GM21423 (cell line): ENCODE measurements around the gene ATAD3A.

Experiments used
- ATAC-seq: cut with Tn5 transposase; IDR thresholded peaks from one replicate; pipeline ENCODE4 v1.9.1; 2021; ENCODE audit warnings: mild to moderate bottlenecking, moderate library complexity; ENCODE audit not compliant: unreplicated experiment

The ATAD3A gene

DNA sequence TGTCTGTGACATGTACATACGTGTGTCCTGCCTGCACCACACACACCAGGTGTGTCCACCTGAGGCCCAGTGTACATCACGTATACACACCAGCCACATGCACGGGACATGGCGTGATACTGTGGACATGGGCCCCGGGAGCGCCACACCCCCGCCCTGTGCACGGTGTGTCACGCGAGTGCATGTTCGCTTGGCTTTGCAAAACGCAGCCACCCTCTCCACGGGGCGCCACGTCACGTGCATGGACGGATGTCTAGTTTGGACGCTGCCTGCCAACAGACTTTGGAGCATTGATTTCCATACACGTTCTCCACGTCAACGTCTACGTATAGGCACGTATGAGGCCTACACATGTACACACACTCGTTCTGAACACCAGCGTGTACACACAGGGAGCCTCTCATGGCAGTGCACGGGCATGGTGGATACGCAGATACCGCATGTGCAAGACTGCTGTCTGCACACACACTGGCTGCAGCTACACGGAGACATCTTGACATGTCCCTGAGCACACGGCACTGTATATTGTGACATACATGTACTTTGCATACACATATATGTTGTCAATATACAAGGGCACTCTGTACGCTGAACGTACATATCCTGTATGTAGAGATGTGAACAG is 25.8 kb downstream of the ATAD3A start:
- no peak for ATAC-seq

DNA sequence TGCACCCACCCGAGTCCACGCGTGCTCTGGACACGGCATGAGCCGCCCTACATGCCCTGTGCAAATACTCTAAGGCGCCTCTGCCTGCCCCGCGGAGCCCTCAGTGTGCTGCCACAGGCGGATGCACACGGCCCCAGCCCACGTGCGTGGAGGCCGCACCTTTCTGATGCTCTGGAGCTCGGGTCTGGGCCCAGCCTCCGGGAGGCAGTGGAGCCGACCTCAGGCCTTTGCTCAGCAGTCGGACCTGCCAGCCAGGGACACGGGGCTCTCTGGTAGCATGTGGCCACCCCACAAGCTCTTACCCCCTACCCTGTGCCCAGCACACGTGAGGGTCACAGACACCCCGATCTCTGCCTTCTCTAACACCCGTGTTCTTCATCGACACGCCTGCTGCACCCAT is 26.4 kb downstream of the ATAD3A start:
- no peak for ATAC-seq

DNA sequence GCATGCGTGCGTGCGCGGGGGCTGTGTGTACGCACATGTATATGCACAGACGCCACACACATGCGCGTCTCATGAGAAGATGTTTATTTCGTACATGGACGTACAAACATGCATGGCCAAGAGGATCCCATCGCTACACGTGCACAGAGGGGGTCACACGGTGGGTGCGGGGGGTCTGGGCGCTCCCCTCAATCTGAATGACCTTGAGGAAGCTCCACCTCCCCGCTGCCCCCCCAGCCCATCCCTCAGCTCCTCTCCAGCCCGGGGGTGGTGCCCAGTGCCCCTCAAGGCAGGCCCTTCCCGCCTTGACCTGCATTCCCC is 27.0 kb downstream of the ATAD3A start:
- no peak for ATAC-seq

DNA sequence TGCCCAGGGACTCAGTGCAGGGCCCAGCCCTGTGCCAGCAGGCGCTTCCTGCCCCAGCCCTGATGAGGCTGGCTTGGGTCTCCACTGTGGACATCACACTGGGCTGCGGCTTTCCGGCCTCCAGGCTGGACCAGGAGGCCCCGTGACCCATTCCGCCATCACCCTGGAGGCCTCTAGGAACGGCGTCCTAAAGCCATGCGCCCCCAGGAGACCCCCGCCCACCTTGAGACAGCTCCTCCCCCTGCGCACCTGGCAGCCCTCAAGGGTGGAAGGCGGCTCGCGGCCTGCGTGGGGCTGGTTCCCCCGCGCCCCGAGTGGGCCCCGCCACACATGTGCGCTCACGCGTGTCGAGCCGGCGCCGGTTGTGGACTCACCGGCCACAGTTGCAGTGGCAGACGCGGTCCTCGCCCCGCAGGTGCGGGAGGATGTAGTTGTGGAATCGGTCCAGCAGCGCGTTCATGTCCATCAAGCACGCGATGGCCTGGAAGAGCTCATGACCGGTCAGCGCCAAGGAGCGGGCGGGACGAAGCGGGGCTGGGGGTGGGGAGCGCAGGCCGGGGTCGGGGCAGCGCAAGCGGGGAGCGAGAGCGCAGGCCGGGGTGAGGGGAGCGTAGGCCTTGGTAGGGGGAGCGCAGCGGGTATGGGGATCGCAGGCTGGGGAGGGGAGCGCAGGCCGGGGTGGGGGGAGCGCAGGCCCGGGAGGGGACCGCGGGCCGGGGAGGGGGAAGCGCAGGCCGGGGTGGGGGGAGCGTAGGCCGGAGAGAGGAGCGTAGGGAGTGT is 27.5 kb downstream of the ATAD3A start:
- ATAC-seq = no peak

DNA sequence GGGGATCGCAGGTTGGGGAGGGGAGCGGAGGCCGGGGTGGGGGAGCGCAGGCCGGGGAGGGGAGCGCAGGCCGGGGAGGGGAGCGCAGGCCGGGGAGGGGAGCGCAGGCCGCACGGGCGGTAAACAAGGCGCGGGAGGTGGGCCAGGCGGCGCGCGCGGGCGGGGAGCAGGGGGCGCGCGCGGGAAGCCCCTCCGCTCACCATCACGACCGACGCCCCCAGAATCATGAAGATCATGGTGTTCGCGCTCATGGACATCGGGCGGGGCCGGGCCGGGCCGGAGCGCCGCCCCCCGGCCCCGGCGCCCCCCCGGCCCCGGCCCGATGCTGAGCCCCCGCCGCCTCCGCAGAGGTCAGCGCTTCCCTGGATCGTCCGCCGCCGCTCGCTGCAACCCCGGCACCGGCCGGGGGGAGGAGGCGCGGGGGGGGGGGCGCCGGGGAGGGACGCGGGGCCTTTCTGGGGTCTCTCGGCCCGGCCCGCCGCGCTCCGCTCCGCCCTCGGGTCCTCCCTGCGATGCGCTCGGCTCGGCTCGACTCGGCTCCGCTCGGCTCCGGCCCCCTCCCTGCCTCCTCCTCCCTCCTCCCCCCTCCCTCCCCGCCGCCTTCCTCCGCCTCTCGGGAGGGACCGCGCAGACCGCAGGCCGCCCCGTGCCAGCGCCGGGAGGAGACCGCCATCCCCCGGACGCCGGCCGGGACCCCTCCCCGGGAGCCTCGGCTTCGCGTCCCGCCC is 28.3 kb downstream of the ATAD3A start, which contains the start of gene TMEM240:
Gene TMEM240, minus strand, starts transcription at position 535 of the 728 bp plus-strand sequence. Its CDS starts 278 bp downstream, at position 257.
- ATAC-seq = no peak

DNA sequence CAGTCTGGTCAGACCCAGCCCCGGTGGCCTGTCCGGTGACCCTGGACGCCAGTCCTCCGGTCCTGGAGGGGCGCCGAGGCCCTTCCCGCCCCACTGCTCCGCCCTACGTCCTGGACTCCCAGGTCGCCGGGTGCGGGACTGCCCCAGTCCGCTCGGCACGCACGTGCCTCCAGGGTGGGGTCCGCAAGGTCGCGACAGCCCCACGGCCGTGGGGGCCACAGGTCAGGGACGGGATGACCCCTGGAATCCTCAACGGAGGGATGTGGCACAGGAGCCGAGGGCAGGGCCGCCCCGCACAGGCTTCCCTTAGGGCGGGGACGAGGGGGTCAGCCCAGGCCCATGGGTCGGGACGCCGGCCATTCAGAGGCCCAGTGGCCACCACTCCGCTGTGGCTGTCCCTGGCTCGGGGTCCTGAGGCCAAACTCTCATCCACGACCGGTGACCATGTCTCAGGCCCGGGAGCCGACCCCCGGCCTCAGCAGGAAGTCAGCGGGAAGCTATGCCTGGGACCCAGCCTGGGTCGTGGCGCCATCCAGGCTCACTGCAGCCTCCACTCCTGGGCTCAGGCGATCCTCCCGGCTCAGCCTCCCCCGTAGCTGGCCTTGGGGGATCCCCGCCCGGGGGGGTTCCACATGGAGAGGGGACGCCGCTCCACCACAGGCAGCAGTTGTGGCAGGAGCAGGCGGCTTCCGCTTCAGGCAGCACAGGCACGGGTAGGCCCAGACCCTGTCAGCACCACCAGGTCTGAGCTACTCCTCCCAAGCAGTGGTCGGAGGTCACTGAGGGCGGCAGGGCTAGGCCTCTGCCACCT is 29.1 kb downstream of the ATAD3A start:
- no peak for ATAC-seq

DNA sequence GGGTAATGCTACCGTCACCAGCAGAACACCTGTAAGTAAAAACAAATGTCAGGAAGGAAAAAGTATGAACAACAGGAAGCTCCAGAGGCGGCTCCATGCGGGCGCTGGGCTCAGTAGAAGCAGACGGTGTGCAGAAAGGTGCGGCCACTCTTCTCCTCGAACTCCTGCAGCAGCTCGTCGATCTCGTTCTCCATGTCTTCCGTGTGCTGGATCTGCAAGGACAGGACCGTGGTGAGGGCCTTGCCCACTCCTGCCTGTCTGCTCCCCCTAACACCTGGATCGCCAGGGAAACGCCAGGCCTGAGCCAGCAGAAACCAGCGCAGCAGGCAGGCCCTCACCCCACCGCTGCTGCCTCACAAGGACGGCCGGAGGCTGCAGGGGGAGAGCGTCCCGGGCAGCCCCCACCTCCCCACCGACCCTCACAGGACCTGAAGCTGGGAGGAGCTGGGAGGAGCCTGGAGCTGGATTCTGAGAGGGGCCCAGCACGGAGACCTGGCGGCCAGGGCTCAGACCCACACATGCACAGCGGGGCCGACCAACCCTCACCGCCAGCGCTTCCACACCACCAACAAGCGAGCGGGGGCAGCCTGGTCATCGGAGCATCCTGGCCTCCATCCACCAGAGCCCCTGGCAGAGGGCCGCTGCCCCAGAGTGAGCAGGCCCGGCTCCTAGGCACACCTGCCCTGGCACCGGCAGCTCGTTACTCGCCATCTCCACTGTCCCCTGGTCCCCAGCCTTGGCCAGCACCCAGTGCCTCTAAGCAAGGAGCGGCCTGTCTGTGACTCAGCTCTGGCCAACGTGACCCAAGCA is 30.2 kb downstream of the ATAD3A start:
- no peak for ATAC-seq

DNA sequence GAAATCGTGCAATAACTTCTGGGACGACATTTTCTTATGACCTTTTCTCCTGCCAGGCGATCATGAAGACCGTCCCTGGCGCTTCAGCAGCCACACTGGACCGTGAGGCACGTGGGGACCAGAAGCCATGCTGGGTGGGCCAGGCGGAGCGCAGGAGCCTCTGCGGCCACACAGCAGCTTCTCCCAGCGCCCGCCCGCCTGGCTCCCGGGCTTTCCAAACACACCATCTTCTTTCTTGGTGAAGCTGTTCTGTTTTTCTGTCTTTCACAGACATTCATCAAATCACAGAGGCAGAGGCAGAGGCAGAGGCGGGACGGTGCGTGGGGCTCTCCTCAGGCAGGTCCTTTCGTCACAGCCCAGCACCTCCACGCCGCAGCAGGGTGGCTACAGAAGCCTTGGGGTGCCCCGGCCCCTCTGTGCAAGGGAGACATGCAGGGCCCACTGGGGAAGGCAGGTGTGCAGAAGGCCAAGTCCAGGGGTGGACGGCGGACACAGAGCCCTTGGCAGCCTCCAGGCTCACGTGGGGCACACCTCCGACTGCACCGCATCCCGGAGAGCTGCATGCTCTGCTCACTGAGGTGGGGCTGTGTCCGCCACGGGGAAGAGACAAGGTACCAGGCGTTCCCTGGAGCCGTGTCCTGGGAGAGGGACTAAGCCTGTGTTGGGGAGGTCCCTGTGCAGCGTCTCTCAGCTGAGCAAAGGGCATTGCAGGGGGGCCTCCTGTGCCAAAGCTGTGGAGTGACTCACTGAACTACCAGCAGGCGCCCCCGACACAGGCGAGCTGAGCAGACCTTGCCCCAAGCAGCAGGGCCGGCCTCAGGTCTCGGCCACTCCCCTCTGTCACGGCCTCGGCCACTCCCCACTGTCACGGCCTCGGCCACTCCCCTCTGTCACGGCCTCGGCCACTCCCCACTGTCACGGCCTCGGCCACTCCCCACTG is 31.1 kb downstream of the ATAD3A start:
- ATAC-seq = no peak

DNA sequence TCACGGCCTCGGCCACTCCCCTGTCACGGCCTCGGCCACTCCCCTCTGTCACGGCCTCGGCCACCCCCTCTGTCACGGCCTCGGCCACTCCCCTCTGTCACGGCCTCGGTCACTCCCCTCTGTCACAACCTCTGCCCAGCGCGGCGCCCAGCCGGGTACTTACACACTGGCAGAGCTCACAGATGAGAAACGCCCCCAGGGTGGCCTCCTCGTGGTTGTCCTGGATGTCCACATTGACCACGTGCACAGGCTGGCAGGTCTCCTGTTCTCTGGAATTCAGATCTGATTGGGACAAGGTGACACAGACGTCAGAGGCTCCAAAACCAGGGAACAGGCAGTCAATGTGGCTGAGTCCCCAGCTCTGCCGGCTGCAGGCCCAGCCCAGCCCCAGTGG is 31.7 kb downstream of the ATAD3A start:
- no peak for ATAC-seq

DNA sequence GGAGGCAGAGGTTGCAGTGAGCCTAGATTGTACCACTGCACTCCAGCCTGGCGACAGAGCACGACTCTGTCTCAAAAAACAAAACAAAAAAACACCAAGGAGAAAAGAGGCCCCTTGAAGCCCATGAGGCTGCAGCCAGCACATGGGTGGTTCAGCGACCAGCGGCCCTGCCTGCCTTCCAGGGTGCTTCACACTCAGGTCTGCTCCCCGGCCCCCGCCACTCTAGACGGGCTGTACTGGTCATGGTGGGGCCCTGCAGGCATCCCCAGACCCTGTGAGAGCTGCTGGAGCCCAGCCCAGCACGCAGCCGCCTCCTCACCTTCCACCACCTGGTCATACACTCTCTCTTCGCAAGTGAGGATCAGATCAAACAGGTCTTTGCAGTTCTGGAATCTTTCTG is 32.6 kb downstream of the ATAD3A start:
- no peak for ATAC-seq

DNA sequence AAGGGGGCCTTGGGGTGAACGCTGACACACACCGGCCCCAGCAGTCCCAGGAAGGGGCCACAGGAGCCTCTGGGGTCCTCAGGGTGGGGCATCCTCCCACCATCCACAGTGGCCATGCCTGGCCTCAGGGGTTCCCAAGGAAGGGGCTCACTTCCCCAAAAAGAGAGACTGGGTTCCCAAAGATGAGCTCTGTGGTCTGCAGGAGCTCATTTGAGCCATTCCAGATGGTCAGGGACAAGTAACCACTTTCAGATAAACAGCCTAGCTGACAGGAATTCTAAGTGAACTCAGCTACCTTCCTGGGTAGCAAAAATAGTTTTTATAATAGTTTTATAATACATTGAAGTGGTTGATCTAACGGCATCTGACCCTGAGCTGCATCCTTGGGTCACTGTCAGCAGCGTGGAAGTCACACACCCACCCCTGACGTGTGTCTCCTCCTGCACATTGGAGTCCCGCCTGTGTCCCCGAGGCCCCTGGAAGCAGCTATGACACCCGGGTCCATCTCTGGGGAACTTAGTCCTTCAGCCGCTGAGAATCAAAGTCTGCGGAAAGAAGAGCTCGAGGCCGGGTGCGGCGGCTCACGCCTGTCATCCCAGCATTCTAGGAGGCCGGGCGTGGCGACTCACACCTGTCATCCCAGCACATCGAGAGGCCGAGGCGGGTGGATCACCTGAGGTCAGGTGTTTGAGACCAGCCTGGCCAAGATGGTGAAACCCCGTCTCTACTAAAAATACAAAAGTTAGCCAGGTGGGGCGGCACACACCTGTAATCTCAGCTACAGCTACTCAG is 34.2 kb downstream of the ATAD3A start:
- ATAC-seq = no peak

DNA sequence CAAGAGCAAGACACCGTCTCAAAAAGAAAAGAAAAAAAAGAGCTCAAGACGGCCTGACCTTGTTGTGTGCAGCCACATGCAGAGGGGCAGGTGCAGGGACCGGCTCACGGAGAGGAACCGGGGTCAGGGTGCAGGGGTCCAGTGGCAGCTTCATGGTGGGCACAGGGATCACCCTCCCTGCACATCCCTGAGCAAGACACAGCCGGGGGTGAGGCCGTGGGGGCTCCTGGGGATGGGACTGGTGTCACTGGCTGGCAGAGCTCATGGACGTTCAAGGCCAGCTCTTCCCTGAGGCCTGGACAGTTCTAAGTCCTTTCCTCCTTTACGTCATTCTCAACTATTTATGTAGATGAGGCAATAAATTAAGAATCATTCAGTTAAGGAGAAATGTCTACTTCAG is 35.0 kb downstream of the ATAD3A start:
- no peak for ATAC-seq

DNA sequence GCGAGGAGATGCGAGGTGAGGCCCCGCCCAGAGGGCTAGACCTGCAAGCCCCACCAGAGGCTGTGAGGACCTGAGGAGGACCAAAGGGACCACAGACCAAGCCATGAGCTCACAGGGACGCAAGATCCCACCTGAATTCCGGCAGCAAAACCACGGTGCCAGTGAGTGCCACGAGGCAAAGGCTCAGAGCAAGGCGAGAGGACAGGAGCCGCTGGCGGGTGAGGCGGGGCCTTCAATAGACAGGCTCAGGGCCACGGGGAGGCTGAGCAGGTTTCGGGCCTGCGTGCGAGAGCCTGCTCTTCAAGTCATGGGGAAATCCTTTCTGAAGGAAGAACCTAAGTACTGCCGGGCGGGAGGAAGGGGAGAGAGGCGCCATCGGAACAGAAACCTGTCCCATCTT is 35.5 kb downstream of the ATAD3A start:
- ATAC-seq = no peak

DNA sequence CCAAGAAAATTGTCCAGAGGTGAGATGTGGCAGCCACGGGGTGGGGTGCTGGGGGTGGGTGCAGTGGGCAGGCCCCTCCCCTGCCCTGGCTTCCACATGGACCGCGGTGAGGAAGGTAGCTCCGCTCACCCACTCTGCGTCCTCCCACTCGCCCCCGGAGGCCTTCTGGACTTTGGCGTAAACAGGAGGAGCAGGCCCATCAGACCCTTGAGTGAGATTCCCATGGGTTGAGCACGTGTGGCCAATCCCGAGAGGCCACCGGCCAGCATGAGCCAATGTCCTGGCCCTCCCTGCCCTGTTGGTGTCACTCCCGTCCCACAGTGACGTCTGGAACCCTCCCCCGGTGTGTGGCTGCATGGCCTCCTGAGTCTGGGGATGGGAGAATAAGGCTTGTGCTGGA is 36.6 kb downstream of the ATAD3A start:
- no peak for ATAC-seq

DNA sequence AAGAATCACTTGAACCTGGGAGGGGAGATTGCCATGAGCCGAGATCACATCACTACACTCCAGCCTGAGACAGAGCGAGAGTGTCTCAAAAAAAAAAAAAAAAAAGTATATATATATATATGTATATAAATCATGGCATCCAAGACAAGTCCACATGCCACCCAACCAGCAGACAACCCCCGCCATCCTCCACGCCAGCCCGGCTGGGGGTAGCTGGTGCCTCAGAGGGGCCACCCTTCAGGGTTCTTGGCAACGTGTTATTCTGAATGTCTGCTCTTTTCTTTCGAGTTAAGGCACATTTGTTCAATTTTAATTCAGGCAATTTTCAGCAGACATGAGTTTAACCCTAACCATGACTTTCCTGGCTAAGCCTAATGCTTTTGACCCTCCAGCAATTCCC is 38.1 kb downstream of the ATAD3A start:
- no peak for ATAC-seq

DNA sequence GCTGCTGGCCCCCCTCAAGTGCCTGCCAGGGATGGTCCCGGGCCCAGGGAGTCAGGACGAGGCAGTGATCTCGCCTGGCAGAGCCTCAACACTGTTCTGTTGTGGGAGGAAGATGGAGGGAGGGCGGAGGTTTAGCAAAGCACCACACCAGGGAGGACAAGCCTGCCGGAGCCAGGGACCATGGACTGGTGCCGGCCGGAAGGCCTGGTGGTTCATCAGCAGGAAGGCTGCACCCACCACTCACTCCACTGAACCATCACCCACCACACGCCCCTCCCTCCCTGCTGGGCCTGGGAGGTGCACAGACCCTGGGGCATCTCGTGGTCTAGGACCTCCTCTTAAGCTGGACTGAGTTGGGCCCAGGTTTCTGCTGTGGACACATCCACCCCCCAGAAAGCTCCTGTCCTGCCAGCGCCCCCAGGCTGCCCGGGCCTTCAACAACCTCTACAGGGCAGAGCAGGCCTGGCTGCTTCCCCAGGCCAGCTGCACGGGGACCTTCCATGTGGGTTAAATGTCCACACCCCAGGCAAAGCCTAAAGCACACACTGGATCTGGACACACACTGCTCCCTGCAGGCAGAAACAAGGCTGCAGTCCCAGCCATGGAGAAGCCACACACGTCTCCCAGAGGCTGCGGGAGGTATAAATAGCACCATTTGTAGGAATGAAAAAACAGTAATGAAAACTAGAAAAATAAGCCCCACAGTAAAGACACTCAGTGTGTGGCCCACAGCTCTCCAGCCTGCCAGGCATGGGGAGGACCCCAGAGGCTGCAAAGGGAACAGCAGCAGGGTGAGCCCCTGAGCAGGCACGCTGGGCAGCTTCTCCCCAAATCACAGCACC is 38.9 kb downstream of the ATAD3A start:
- no peak for ATAC-seq

DNA sequence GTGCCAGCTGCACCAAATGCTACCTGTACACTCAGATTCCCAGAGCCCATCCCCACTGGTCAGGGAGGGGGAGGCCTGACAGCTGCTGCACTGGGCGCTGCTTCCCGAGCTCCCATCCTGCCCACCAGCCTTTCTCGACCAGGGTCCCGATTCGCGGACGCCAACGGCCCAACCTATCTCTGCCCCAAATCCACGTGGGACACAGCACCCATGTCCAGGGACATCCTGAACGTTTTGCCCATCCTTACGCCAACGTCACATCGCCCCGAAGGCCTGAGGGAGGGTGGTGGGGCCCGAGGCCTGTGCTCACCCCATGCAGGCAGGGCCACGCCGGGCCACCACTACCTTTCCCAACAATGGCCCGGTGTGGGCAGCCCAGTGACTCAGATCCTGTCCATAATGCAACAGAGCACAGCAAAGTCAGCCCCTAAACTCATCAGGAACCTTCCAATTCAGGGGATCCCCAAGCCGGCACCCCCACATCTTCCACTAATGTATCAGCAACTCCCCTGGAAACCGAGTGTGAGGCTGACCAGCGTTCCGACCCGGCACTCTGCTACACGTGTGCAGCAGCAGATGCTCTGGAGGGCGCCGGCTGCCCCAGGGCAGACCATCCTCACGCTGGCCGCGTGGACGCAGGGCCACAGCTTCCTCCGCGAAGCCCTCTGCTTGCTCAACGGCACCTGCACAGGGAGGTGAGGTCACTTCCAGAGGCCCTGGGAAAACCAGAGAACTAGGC is 39.7 kb downstream of the ATAD3A start:
- ATAC-seq = no peak
